SJCRH30 (cell line): ENCODE results near the gene TRIM71. TPM values are rescaled to one million over a fixed set of nuclear protein-coding genes. Genes with fewer than 3 reads are reported as not detected.

Experiments
- DNase-seq, 2 experiments: peaks; one replicate each; pipeline ENCODE4 v3.0.0-alpha.2; 2015 to 2020
- H3K27ac ChIP-seq: fragments of 250-450 bp; sonication (Bioruptor Pico); 2 replicates; pipeline ENCODE4 v1.5.1; 2020; ENCODE audit warnings: mild to moderate bottlenecking, moderate library complexity
- H3K27me3 ChIP-seq: fragments of 250-450 bp; sonication (Bioruptor Pico); 2 replicates; pipeline ENCODE4 v1.5.1; 2020; ENCODE audit warnings: mild to moderate bottlenecking, moderate library complexity
- H3K36me3 ChIP-seq: fragments of 250-450 bp; sonication (Bioruptor Pico); 2 replicates; pipeline ENCODE4 v1.5.1; 2020; ENCODE audit warnings: mild to moderate bottlenecking, moderate library complexity
- H3K4me1 ChIP-seq: fragments of 250-450 bp; sonication (Bioruptor Pico); 2 replicates; pipeline ENCODE4 v1.5.1; 2020; ENCODE audit warnings: mild to moderate bottlenecking, moderate library complexity
- H3K4me3 ChIP-seq: fragments of 250-450 bp; sonication (Bioruptor Pico); 2 replicates; pipeline ENCODE4 v1.5.1; 2020; ENCODE audit warnings: mild to moderate bottlenecking, moderate library complexity
- H3K9me3 ChIP-seq: fragments of 250-450 bp; sonication (Bioruptor Pico); replicated peaks from 2 replicates; pipeline ENCODE4 v1.5.1; 2020; ENCODE audit warnings: mild to moderate bottlenecking, moderate library complexity
- total RNA-seq: library from RNA; depleted of rRNA; stranded (reverse); fragments of >200 nt; shearing (Covaris generic); gene quantifications from 2 replicates; pipeline ENCODE4 v1.2.3, GENCODE V29; 2014

Gene TRIM71
- total RNA-seq, 1 experiment from 2014 or later: not detected

DNA sequence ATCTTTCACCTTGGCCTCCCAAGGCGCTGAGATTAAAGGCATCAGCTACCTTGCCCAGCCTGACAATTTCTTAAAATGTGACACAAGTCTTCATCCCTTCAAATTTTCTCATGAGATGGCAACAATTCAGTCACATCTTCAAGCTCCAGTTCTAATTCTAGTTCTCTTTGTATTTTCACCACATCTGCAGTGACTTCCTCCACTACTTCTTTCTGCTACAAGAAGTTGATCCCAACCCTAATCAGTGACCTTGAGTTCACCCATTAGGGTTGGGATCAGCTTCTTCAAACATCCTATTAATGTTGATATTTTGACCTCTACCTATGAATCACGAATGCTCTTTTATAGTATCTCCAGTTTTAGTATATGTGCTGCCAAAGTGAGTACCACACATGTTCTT, 59.8 kb downstream of the TRIM71 start:
- H3K27ac ChIP-seq: no peak overlapping the region

DNA sequence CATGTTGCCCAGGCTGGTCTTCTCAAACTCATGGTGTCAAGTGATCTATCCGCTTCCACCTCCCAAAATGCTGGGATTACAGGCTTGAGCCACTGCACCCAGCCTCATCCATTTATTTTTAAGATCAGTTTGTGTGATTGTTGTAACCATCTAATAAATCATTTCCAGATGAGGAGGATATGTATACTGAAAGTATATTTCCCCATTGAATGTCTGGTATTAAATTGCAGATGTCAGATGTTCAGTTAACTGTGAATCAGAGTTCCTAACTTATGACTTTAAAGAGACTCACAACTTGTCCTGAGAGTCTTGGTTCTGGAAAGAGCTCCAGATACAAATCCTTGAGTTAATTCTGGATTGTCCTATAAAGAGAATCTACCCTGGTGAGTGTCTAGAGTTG, 62.4 kb downstream of the TRIM71 start:
- Histone ChIP-seq H3K4me3 (no peak overlapping the region), H3K4me1 (no peaks in the 10 kb centered on the region), H3K9me3 (no peaks in the 10 kb centered on the region), H3K36me3 (no peaks in the 10 kb centered on the region), H3K27ac (no peak overlapping the region), H3K27me3 (no peaks in the 10 kb centered on the region)
- DNase-seq: no peak

More for the DNA sequence above, 59.8 kb downstream of the TRIM71 start:
- H3K4me3 ChIP-seq: no peak overlapping the region
- H3K27me3 ChIP-seq: no peaks in the 10 kb centered on the region
- no peak for DNase-seq
- no peaks in the 10 kb centered on the region for H3K4me1 ChIP-seq
- H3K36me3 ChIP-seq: no peaks in the 10 kb centered on the region
- H3K9me3 ChIP-seq: no peaks in the 10 kb centered on the region

DNA sequence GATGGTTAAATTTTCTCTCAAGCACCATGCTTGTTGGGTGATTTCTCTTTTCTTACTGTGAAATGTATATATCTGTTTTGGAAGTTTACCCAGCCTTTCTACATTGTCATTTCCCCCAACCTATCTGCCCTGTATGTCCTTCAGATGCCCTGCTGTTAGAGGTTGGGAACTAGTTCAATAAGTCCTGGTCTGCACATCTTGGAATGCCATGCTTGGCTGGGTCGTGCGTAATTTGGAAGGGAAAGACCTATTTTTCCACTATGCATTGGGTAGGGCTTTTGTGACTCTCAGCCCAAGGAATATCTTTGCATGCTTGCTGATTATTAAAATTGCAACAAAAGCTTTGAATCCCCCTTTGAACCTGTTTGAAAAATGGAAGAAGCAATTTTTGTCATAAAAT, 63.8 kb downstream of the TRIM71 start:
- Histone ChIP-seq H3K36me3 (no peaks in the 10 kb centered on the region), H3K27ac (no peak overlapping the region), H3K9me3 (no peaks in the 10 kb centered on the region), H3K4me1 (no peaks in the 10 kb centered on the region), H3K27me3 (no peaks in the 10 kb centered on the region), H3K4me3 (no peak overlapping the region)
- DNase-seq: no peak

DNA sequence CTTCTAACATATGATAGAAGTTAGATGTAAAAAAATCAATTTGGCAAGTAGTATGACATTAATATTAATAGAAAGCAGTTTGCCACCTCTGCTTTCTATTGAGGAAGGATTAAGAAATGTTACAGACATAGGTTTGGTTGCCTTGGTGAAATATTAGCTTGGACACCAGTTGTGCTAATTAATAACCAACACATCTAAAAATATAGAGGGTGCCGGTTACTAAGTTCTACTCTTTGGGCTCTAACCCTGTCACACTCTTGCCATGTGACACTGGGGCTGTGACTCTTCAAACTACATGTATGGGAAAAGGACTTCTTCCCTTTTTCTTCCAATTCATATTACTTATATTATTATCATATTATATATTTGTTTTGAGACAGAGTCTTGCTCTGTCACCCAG, 64.4 kb downstream of the TRIM71 start:
- Histone ChIP-seq H3K9me3 (no peaks in the 10 kb centered on the region), H3K4me3 (no peak overlapping the region), H3K27me3 (no peaks in the 10 kb centered on the region), H3K27ac (no peak overlapping the region), H3K4me1 (no peaks in the 10 kb centered on the region), H3K36me3 (no peaks in the 10 kb centered on the region)
- DNase-seq: no peak

DNA sequence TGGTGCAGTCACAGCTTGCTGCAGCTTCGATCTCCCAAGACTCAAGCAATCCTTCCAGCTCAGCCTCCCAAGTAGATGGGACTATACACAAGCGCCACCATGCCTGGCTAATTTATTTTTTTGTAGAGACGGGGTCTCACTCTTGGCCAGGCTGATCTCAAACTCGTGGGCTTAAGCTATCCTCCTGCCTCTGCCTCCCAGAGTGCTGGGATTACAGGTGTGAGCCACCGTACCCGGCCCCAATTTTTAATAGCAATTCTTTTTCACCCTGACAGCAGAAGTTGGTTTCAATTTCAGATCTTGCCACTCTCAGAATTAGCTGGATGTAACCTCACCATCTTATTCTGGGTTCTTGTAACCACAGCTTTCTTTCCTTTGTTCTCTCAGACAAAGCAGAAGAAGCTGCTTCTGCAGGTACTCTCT, 64.8 kb downstream of the TRIM71 start:
- DNase-seq: no peak
- Histone ChIP-seq H3K9me3 (no peaks in the 10 kb centered on the region), H3K4me3 (no peak overlapping the region)

DNA sequence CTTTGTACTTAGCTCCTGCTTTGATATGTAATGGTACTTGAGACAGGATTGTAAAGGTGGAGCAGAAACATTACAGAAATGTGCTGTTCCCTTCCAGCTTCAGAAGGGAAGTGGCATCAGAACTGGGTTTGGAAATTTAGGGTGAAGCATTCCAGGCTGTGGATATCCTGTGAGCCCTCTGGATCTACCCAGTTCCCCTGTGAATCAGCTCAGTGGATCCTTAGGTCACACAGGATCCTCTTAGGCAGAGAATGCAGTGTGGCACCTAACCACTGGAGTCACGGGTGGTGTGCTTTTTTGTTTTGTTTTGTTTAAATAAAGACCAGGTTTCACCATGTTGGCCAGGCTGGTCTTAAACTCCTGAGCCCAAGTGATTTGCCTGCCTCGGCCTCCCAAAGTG, 66.0 kb downstream of the TRIM71 start:
- no peaks in the 10 kb centered on the region for H3K36me3 ChIP-seq
- H3K27ac ChIP-seq: no peak overlapping the region
- no peaks in the 10 kb centered on the region for H3K27me3 ChIP-seq
- H3K4me1 ChIP-seq: no peaks in the 10 kb centered on the region
- DNase-seq: no peak
- no peaks in the 10 kb centered on the region for H3K9me3 ChIP-seq
- H3K4me3 ChIP-seq: no peak overlapping the region

More for the DNA sequence above, 64.8 kb downstream of the TRIM71 start:
- no peaks in the 10 kb centered on the region for H3K36me3 ChIP-seq
- no peaks in the 10 kb centered on the region for H3K27me3 ChIP-seq
- no peaks in the 10 kb centered on the region for H3K4me1 ChIP-seq
- no peak overlapping the region for H3K27ac ChIP-seq

DNA sequence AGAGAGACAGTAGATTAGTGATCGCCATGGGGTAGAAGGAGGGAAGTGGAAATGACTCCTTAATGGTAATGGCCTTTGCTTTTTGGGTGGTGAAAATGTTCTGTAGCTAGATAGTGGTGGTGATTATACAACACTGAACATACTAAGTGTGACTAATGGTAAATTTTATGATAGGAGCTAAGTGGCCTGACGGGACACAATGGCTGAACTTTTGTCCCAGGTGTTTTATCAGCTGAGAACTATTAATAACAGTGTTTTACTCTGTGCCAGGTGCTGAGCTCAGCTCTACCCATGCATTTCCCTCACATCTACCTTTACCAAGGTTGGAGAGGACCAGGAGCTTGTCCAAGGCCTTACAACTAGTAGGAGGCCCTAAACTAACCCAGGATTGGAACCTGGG, 66.8 kb downstream of the TRIM71 start:
- H3K36me3 ChIP-seq: no peaks in the 10 kb centered on the region

DNA sequence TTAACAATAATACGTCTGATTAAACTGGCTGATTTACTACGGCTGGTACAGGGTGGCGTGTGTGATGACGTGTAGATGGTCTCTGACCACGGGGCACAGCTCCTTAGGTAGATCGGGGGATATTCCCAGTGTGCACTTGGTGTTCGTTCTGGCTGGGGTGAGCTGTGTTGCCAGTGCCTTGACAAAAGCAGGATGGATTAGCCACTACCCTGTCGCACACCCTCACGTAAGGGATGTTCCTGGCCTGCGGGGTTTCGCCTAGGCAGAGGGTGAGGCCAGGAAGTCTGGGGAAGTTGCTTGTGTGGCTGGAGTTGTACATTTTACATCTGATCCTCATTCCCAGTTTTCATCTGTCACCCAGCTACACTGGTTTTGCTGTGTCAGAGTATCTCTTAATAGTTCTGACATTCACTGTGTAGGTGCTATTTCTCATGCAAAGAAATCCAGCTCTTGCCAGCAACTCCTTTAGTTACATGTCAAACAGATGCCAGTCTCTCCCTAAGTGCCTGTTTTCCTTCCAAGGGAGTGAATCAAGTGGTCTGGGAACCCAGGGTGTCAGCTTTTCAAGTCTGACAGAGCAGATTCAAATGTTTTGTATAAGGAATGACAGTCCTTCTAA, 67.6 kb downstream of the TRIM71 start:
- no peaks in the 10 kb centered on the region for H3K36me3 ChIP-seq
- no peaks in the 10 kb centered on the region for H3K27me3 ChIP-seq
- H3K9me3 ChIP-seq: no peaks in the 10 kb centered on the region
- DNase-seq: no peak
- no peak overlapping the region for H3K4me3 ChIP-seq
- no peak overlapping the region for H3K27ac ChIP-seq
- H3K4me1 ChIP-seq: no peaks in the 10 kb centered on the region

More for the DNA sequence above, 66.8 kb downstream of the TRIM71 start:
- H3K27me3 ChIP-seq: no peaks in the 10 kb centered on the region
- no peak overlapping the region for H3K4me3 ChIP-seq
- no peak overlapping the region for H3K27ac ChIP-seq
- DNase-seq: no peak
- no peaks in the 10 kb centered on the region for H3K4me1 ChIP-seq
- H3K9me3 ChIP-seq: no peaks in the 10 kb centered on the region

DNA sequence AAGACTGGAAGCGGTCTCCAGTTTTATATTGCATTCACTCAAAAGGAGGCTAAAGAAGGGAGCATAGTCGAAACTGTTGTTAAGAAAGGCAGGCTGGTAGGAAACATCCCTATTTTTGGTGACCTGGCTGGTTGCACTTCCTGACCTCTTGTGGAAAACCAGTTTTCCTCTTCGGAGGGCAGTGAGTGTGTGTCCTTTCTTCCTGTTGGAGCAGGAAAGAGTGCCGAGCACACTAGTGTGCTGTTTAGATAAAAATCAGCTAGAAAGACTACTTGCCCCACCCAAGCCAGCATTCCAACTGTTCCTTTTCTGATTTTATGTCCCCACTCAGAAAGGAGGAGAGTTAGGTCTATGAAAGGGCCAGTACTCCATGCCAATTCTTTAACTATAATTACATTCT, 68.5 kb downstream of the TRIM71 start:
- no peaks in the 10 kb centered on the region for H3K4me1 ChIP-seq

DNA sequence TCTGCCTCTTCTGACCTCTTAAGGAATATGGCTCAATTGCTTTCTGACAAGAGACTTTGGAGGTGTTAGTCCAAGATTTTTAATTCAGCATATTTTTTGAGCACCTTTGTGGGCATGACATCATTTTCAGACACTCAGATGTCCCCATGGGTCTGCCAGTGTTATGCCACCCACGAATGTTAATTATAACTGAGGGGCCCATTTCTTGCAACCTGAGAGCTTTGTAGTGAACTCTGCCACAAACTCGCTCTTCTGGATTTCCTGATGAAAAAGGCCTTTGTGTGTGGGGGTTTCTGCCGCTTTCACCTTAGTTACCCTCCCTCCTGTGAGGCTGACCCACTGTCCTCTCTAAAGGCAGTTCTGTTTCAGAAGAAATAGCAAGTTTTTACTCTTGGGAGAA, 69.1 kb downstream of the TRIM71 start:
- peak; percentile 22 to 62 for DNase-seq
- no peaks in the 10 kb centered on the region for H3K4me1 ChIP-seq
- no peaks in the 10 kb centered on the region for H3K9me3 ChIP-seq
- no peak overlapping the region for H3K27ac ChIP-seq
- H3K27me3 ChIP-seq: no peaks in the 10 kb centered on the region
- H3K36me3 ChIP-seq: no peaks in the 10 kb centered on the region
- H3K4me3 ChIP-seq: no peak overlapping the region

More for the DNA sequence above, 68.5 kb downstream of the TRIM71 start:
- Histone ChIP-seq H3K4me3 (no peak overlapping the region), H3K27ac (no peak overlapping the region), H3K27me3 (no peaks in the 10 kb centered on the region), H3K36me3 (no peaks in the 10 kb centered on the region), H3K9me3 (no peaks in the 10 kb centered on the region)
- DNase-seq: no peak

DNA sequence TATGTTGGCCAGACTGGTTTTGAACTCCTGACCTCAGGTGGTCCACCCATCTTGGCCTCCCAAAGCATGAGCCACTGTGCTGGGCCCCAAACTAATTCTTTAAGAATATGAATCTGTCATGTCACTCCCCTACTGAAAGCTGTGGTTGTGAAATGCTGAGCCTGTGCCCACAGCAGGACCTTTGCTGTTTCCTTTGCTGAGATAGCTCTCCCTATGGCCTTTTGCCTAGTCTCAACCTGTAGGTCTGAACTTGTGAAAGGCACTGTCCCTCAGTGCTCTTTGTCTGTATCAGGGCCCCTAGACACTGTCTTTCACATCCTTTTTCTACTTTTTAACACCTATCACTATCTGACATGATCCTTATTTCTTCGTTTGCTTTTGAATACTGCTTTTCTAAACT, 70.9 kb downstream of the TRIM71 start:
- Histone ChIP-seq H3K36me3 (no peaks in the 10 kb centered on the region), H3K9me3 (no peaks in the 10 kb centered on the region)

DNA sequence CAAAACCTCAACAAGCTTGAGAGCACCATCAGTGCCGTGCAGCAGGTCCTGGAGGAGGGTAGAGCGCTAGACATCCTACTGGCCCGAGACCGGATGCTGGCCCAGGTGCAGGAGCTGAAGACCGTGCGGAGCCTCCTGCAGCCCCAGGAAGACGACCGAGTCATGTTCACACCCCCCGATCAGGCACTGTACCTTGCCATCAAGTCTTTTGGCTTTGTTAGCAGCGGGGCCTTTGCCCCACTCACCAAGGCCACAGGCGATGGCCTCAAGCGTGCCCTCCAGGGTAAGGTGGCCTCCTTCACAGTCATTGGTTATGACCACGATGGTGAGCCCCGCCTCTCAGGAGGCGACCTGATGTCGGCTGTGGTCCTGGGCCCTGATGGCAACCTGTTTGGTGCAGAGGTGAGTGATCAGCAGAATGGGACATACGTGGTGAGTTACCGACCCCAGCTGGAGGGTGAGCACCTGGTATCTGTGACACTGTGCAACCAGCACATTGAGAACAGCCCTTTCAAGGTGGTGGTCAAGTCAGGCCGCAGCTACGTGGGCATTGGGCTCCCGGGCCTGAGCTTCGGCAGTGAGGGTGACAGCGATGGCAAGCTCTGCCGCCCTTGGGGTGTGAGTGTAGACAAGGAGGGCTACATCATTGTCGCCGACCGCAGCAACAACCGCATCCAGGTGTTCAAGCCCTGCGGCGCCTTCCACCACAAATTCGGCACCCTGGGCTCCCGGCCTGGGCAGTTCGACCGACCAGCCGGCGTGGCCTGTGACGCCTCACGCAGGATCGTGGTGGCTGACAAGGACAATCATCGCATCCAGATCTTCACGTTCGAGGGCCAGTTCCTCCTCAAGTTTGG, 72.9 kb downstream of the TRIM71 start:
- H3K4me1 ChIP-seq: no peaks in the 10 kb centered on the region

More for the DNA sequence above, 70.9 kb downstream of the TRIM71 start:
- no peaks in the 10 kb centered on the region for H3K4me1 ChIP-seq
- H3K27me3 ChIP-seq: no peaks in the 10 kb centered on the region
- no peak overlapping the region for H3K4me3 ChIP-seq
- DNase-seq: no peak
- no peak overlapping the region for H3K27ac ChIP-seq

DNA sequence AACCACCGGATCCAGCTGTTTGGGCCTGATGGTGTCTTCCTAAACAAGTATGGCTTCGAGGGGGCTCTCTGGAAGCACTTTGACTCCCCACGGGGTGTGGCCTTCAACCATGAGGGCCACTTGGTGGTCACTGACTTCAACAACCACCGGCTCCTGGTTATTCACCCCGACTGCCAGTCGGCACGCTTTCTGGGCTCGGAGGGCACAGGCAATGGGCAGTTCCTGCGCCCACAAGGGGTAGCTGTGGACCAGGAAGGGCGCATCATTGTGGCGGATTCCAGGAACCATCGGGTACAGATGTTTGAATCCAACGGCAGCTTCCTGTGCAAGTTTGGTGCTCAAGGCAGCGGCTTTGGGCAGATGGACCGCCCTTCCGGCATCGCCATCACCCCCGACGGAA, 73.6 kb downstream of the TRIM71 start:
- Histone ChIP-seq H3K27ac (no peak overlapping the region), H3K27me3 (no peaks in the 10 kb centered on the region), H3K9me3 (no peaks in the 10 kb centered on the region), H3K4me3 (no peak overlapping the region), H3K4me1 (no peaks in the 10 kb centered on the region), H3K36me3 (no peaks in the 10 kb centered on the region)
- DNase-seq: no peak

More for the DNA sequence above, 72.9 kb downstream of the TRIM71 start:
- Histone ChIP-seq H3K27ac (no peak overlapping the region), H3K27me3 (no peaks in the 10 kb centered on the region), H3K4me3 (no peak overlapping the region), H3K36me3 (no peaks in the 10 kb centered on the region), H3K9me3 (no peaks in the 10 kb centered on the region)
- no peak for DNase-seq

DNA sequence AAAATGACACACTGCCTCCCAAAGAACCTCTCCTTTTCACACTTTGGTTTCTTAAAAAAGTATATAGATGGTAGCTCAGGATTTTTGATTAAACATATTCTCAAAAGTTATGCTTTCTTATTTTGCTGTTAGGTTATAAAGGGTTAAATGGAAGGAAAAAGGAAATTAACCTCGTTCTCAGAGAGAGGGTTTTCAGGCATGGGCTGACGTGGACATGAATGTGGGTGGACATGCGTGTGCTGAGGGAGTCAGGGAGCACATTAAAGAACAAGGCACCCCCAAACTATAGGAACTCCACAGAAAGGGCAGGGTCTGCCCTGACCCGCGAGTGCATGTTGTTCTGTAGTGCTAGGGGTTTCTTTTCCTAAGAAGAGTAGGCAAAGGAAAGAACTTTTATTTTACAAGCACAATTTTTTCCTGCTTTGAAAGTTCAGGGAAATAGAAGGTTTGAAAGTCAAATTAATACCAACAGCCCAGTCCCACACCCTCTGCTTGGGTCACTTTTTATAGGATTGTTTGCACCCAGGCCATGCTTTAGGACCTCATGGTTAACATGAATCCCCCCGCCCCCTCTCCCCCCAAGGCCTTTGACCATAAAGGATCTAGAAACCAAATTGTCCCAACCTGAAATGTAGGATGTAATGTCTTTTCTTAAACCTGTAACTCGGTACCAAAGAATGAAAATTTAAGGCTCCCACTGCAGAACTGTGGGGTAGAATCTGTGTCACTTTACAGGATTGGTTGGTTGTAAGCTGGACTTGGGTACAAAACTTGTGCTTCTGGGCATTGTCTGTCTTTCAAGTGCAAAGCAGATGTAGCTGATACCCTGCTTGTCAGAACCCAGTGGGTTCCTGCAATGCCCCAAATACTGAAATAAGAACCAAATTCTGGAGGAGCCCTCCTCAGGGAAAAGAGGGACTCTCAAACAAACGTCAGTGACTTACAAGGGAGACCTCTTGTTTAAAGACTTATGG, 75.1 kb downstream of the TRIM71 start:
- no peak overlapping the region for H3K4me3 ChIP-seq
- H3K4me1 ChIP-seq: no peaks in the 10 kb centered on the region
- no peaks in the 10 kb centered on the region for H3K9me3 ChIP-seq

DNA sequence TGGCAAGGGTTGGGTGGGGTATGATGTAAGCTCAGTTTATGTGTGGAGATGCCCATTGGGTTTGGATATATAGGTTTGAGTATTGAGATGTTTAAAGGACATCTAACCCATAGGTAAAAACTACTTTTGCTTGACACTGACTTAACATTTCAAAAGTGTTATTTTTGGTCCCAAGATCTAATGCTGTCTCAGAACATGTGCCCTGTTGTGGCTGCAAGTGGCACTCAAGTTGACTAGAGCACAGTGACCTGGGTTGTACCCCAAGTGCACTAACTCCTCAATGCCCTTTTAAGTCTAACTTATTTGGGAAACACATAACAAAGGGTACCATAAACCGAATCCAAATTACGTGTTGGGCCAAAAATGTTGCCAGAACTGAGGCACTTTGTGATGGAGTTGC, 77.2 kb downstream of the TRIM71 start:
- Histone ChIP-seq H3K36me3 (no peaks in the 10 kb centered on the region), H3K4me1 (no peaks in the 10 kb centered on the region), H3K4me3 (no peak overlapping the region), H3K27ac (no peak overlapping the region), H3K27me3 (no peaks in the 10 kb centered on the region), H3K9me3 (no peaks in the 10 kb centered on the region)
- DNase-seq: no peak

More for the DNA sequence above, 75.1 kb downstream of the TRIM71 start:
- H3K27me3 ChIP-seq: no peaks in the 10 kb centered on the region
- H3K36me3 ChIP-seq: no peaks in the 10 kb centered on the region
- no peak overlapping the region for H3K27ac ChIP-seq
- DNase-seq: no peak
